Stimulated activated naive CD4-positive, alpha-beta T cell (primary cell): ENCODE measurements around the gene SHC4.
"Not testable (repeated sequence)": the region's sequence is repeated elsewhere in the genome, so short reads cannot be mapped to it uniquely, and the experiment has no call there.

Experiments used
- DNase-seq, 6 experiments: peaks; one replicate each; lab custom pipeline; 2025; lab: John Stamatoyannopoulos, UW

SHC4 gene

DNA sequence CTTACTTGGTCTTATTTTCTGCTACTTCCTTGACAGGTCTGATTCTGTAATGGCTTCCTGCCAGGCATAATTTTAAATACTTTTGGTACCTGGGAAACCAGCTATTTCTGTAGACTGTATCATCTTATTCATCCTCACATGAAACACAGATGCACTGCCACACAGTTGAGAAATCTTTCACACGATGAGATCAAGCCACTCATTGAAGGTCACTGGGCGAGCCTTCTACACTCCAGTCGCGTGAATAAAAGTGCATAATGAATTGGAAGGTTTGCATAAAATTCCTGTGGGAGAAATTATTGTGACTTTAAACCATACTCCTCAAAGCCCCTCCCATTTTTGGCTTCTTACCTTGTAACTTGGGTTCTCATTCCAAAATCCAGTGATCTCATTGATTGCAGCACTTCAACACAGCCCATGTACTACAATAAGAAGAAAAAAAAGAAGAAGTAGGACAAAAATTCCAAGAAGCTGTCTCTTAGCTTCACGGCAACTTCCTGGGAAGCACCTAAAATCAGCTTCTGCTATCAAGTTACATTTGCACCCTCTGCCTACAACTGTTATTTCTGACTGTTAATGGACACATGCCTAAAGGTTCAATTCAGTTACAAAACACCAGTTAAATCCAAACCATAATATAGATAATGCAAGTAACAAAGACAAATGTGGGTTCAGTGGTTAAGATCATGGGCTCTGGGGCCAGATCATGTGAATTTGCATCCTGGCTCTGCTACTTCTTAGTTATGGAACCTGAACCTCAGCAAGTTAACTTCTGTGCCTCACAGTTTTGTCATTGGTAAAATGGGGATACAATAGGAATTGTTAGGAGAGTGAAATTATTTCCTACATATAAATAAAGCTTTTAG lies 39.0 kb downstream of the SHC4 start:
- no peak for DNase-seq

DNA sequence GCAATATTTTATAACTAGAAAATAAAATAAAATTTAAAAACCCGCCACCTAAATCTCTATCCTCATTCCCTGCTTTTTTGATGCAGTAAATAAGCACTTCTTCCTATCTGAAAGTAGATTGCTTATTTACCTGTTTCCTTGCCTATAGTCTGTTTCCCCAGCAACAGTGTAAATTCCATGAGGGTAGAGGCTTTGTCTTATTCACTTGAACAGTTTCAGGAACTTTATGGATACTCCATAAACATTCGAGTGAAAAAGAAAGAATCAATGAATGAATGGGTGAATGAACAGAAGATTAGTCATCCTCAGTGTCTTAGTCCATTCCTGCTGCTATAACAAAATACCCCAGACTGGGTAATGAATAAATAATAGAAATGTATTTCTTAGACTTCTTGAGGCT lies 41.7 kb downstream of the SHC4 start:
- DNase-seq = no peak

DNA sequence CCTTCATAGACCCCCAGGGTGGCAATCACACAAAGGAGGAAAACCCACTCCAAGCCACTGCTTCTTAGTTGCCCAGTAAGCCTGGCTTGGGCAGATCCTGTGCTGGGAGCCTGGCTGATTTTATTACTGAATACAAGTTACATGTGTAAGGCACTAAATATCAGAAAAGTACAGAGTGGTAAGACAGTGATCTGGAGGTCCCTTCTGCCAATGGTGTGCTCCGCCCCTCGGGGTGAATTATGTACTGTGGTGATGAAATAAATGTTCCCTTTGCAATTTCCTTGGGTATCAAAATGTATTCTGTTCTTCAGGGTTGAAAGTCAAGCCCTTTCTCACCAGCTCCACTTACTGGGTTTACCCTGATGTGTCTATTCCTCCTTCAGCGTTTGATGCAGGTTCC lies 47.0 kb downstream of the SHC4 start:
- no peak for DNase-seq

DNA sequence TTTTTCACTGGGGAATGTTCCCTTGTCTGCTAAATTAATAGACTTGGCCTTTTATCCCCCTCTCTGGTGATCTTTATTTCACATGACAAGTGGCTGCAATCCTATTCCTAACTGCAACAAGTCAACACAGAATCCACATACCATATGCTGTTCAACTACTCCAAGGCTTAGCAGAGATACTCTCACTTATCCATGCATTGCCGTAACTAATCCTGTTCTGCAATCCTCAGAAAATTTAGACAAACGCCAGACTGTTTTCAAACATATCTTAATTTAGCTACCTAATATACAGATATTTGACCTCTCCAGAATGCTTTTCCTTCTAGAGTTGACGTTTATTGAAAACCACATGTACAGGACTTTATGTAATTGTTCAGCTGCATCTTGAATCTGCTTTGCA lies 47.9 kb downstream of the SHC4 start:
- DNase-seq = no peak

DNA sequence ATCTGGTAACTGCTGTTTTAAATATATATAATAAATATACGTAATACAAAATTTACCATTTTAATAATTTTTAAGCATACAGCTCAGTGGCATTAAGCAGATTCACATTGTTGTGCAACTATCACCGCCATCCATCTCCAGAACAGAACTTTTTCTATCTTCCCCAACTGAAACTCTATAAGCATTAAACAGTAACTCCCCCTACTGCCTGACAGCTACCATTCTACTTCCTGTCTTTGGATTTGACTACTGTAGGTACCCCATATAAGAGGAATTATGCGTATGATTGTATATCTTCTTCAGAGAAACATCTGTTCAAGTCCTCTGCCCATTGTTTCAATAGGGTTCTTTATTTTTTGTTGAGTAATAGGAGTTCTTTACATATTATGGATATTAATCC lies 49.0 kb downstream of the SHC4 start:
- no peak for DNase-seq

DNA sequence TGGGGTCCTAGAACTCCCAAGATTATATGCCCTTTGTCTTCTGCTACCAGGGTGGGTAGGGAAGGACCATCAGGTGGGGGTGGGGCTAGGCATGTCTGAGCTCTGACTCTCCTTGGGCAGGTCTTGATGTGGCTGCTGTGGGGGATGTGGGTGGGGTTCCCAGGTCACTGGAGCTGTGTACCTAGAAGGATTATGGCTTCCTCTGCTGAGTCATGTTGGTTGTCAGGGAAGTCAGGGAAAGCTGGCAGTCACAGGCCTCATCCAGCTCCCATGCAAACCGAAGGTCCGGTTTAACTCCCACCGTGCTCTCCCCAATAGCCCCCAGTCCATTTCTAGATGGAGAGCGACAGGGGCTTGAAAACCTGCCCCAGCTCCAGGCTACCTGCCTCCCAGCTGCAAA lies 50.6 kb downstream of the SHC4 start:
- DNase-seq = no peak

DNA sequence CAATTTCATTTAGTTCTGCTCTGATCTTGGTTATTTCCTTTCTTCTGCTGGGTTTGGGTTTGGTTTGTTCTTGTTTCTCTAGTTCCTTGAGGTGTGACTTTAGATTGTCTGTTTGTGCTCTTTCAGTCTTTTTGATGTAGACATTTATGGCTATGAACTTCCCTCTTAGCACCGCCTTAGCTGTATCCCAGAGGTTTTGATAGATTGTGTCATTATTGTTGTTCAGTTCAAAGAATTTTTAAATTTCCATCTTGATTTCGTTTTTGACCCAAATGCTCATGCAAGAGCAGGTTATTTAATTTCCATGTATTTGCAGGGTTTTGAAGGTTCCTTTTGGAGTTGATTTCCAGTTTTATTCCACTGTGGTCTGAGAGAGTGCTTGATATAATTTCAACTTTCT lies 53.2 kb downstream of the SHC4 start:
- DNase-seq = not testable (repeated sequence)

DNA sequence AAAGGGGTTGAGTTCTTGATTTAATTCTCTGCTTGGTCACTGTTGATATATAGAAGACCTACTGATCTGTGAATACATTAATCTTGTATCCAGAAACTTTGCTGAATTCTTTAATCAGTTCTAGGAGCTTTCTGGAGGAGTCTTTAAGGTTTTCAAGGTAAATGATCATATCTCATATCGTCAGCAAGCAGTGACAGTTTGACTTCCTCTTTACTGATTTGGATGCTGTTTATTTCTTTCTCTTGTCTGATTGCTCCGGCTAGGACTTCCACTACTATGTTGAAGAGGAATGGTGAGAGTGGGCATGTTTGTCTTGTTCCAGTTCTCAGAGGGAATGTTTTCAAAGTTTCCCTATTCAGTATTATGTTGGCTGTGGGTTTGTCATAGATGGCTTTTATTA lies 54.4 kb downstream of the SHC4 start:
- not testable (repeated sequence) for DNase-seq

DNA sequence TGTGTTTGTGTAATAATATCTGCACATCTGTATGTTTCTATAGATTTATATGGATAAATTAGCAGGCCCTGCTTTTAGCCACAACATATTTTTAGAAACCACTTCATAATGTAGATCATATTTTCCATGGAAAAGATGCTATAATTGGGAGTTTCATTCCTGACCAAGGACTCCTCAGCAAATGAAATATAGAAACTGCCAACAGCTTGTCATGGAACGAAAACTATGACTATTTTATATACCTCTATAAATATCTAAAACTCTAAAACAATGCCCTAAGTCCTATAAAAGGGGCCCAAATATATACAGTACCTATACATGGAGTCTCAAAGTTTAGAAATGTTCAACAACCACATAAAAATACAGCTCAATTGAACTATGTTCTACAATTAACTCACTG lies 57.9 kb downstream of the SHC4 start:
- DNase-seq = no peak

DNA sequence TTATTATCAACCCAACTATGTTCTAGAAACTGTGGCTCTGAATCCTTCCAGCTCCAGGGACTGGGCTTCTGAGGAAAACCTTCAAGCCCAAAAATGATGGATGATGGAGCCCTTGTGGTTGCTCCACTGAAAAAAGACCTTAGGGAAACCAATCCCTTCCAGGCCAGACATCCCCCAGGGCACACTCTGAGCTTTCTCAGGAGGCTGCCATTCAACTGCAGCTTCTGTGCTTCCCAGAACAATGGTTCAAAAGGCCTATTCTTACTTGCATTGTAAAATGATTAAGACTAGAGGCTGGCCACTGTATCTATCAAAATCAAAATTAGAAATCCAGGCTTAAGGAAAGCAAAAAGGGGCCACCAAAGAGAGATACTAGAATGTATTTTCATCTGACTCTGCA lies 58.5 kb downstream of the SHC4 start:
- DNase-seq = no peak

DNA sequence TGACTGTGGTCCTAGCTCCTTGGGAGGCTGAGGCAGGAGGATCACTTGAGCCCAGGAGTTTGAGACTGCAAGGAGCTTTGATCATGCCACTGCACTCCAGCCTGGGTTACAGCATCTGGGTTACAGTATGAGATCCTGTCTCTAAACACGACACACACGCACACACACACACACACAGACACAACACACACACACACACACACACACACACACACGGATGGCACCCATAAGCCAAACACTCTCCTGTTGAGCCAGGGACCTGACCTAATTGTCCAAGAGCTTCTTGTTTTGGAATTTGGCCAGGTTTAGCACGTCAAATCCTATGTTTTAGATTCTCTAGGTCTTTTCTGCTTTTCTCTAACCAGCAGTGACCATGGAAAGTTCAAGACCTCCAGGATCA lies 59.0 kb downstream of the SHC4 start:
- no peak for DNase-seq

DNA sequence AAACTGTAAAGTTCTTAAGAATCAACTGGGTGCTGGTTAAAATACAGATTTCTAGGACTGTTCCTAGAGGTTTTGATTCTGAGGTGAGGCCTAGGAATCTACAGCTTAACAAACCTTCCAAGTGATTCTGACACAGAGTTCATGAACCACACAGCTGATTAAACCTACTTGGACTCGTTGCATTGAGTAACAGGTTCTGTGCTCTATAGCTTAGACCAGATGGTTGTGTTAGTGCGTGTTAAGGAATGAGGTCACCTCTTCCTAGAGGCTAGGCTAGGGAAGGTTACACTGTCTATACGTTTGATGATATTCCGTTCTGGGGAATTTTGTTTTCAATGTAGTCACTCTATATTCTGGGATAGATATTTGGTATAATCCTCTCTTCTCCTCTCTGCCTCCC lies 63.9 kb downstream of the SHC4 start:
- DNase-seq = no peak

DNA sequence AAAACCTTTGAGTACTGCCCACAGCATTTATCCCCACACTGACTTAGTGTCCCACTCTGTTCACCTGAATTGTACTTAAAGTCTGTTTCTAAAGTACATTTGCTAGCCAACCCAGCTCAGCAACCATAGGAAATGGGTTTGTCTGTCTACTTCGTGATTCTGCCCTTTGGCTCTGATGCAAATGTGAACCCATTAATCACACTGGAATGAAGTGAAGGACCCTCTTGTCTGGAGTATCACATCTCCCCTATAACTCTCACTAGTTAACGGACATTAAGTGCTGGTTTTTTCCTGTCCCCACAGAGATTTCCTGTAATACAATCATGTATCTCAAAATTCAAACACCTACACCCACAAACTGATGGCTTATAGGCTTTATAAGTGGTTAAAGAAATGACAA lies 65.3 kb downstream of the SHC4 start:
- no peak for DNase-seq

DNA sequence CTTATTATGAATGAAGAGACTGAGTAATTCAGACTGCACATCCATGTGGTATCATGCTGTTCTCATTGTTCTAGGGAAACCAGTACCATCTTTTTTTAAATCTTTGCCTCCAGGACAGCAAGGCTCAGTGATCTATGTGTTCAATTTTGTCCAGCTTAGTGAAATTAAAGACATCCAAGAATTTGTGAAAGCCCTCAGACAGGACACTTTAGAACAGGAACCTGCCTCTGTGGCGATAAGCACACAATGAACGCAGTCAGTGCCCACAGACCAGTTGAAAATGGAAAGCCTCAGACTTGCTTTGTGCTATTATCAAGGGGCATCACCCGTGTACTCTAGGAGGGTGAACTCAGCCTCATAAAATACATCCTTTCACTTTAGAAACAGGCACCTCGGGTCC lies 65.7 kb downstream of the SHC4 start:
- no peak for DNase-seq

DNA sequence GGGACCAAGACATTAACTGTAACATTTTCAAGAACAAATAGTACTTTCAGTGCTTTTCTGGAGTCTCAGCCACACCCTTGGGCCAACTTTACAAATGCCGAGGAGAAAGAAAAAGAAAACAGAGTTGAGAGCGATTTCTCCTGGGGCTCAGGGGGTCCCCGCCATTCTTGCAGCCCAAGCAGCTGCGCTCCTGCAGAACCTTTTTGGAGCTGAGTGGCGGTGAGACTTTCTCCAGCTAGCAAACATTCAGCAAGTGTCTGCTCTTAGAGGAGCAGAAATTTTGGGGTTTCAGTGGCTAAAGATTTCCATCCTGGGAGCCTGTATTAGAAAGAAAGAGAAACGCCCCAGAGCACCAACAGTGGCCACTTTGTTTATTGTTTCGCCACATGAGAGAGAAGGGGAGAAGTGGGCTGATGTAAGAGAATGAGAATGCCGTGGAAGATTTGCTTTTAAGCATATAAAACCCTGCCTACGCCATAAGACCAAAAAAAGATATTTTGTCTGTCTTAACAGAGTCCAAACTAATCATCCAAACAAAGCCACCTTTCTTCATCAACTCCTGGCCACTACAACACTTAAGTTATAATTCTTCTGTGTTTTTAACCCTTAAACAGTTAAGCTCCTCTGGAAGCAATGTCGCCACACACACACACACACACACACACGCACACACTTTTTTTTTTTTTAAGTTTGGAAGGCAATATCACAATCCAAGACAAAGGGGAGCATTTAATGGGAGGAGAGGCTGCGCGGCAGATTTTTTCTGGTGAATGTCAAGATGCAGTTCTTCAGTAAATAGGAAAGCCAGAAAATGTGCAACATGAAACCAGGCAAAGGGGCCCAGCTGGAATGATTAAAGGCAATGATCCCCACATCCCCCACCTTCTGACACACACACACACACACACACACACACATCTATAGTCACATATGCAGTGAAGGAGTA lies 66.6 kb downstream of the SHC4 start:
- DNase-seq = no peak

DNA sequence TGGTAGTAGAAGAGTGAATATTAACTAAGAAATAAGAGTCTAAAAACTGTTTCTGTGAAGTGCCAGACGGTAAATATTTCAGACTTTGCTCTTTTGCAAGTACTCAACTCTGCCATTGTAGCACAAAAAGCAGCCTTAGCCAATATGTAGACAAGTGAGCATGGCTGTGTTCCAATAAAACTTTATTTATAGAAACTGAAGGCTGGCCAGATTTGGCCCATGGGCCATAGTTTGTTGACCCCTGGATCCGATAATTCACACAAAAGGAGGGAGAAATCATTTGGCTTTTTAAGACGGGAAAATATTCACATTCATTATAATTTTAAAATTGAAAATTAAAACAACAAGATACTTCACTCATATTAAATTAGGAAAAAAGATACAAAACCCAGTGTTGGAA lies 70.4 kb downstream of the SHC4 start:
- no peak for DNase-seq

DNA sequence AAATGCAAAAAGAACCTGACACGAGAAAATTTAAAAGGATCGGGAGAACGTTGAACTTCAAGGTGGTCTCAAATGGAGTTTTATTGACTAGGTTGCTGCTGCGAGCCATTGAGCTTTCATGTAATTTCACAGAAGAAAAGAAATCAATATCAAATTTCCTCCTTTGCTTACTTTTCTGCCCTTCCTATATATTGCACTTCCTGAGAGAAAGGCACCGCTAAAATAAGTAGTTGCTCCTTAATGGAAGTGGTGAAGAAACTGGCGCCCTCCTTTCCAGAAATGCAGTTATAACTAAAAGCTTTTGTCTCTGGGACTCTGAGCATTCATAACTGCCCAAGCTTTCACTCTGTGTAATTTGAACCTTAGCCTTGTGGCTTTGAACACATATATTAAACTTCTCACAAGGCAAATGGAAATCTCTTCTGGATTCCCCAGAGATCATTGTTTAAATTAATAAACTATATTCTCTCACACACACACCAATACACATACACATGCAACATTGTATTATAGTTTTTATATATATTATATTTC lies 72.4 kb downstream of the SHC4 start:
- DNase-seq = no peak

DNA sequence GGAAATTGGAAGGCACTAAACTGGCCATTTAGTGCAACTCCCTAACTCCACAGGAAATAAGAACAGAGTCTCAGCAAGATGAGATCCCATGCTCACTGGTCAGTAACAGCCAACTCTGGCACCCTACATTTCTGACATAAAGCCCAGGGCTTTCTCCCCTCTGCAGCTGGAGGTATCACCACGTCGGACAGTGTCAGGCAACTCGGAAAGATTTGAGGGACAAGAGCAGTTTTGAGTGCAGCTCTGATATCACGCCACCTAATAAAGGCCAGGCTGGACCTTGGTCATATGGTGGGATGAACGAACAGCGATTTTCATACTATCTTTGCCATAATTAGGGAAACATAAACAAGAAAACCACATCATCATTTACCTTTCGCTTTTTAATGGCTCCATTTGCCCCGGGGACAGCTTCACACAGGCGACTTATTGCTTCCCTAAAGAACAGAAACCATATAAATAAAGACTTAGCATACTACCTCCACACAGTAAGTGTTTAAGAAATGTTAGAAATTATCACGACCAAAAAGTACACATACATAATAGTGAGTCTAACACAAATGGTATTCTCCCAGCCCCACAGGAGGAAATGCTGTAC lies 73.2 kb downstream of the SHC4 start:
- DNase-seq = no peak

DNA sequence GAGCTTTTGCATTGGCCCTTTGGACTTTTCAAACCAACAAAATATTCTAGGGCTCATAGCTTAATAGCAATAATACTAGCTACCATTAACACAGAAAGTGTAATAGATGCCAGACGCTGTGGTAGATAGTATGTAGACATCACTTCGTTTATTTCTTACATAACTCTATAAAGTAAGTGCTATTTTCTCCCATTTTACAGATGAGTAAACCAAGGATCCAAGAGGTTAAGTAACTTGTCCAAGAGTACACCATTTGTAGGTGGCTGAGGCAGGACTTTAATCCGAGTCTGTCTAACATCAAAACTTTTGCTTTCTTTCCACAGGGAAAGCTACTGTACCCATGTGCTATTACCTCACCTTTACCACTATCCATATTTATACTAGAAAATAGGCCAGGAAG lies 73.8 kb downstream of the SHC4 start:
- DNase-seq = no peak

DNA sequence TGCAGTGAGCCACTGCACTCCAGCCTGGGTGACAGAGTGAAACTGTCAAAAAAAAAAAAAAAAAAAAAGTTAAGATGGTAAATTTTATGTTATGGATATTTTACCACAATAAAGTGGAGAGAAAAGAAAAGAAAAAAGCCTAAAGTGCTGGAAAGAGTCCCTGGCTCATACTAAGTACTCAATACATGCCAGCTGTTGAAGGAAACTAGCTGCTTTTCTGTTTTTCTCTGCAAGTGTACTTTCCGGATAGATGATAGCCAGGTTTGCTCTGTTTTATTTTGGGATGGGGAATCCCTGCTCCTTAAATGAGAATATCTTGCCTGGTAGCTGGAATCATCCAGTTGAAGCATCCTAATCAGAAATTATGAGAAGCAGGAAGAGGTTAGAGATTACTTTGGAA lies 74.9 kb downstream of the SHC4 start:
- no peak for DNase-seq

DNA sequence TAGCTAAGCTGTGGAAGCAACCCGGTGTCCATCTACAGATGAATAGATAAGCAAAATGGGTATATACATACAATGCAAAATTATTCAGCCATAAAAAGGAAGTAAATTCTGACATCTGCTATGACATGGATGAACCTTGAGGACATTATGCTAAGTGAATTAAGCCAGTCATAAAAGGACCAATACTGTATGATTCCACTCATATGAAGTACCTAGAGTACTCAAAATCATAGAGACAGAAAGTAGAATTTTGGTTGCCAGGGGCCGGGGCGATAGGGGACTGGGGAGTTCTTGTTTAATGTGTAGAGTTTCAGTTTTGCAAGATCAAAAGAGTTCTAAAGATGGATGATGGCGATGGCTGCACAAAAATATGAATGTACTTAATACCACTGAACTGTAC lies 75.5 kb downstream of the SHC4 start:
- DNase-seq = no peak

DNA sequence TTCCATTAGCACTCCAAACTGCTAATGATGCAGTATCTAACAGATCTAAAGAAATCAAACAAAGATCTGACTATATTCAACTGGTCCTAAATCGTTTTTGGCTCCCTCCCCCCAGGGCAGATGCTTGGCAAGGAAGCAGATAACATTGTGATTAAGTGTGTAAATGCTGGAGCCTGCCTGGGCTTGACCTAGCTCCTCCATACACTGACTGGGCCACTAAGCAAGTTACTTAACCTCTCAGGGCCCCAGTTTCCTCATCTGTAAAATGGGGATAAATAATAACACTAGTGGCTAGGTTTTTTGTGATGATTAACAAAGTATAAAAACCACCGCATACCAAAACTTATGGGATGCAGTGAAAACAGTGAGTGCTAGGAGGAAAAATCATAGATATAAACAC lies 76.6 kb downstream of the SHC4 start:
- DNase-seq = no peak

DNA sequence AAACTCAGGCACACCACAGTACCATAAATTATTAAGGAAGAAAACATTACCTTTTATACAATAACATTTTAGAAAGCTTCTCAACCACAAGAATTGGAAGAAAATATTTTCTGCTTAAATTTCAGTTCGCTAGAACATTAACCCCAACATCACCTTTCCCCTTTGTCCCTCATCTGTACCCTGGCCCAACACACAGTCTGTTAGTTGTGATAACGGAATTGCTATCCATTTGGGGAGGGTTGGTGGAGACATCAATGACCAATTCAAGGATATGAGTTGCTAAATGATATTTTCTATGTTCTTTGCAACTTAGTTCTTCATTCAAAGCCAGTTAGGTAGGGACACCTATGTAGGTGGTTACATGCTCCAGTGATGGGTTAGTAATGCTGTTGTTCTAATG lies 80.0 kb downstream of the SHC4 start:
- DNase-seq = no peak
